ENCODE results near the gene CFAP52. TPM values are rescaled to one million over a fixed set of nuclear protein-coding genes. Genes with fewer than 3 reads are reported as not detected.

Gene CFAP52
- polyA plus RNA-seq, 3 donors: not detected

DNA sequence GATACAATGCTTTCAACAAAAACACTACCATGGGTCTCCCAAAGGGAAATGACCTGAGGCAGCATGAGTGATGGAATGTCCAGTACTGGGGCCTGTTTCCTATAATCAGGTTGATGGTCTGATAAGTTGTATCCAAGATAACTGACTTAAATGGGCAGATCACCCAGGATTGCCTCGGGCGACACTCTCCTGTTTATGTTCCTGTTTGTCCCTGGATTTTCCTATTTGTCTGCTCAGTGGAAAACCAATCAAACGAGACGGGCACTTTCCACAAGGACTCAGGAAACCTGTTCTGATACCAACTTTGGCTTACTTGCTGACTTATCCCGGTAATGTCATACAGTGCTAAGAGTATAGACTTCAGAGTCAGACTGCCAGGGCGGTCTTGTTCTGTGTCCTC lies 96.2 kb downstream of the CFAP52 start:
- WGBS (ENCODE audit: insufficient coverage): 96% methylated on average over 5 of the region's 6 CpGs
- Histone ChIP-seq H3K4me2 (replicated peaks; ENCODE audit: extremely low read depth, low read length, poor library complexity, severe bottlenecking) (no peak overlapping the region), H3K27me3 (ENCODE audit: control insufficient read depth in 2 of 2, insufficient read depth in 2 of 2, low read length in 2 of 2) (no peaks in the 10 kb centered on the region), H3K36me3 (replicated peaks in 1 of 2; ENCODE audit: control insufficient read depth in 1 of 2, insufficient read depth in 2 of 2, low read length in 2 of 2) (no peaks in the 10 kb centered on the region), H3K27ac (ENCODE audit: low read depth in 1 of 2, low read length in 2 of 2) (no peak overlapping the region), H3K9ac (ENCODE audit: insufficient read depth, low read length, poor library complexity, severe bottlenecking) (no peak overlapping the region), H2AFZ (ENCODE audit: insufficient read depth, low read depth, low read length, poor library complexity, severe bottlenecking) (no peak overlapping the region), H3K79me2 (ENCODE audit: insufficient read depth, low read length) (no peaks in the 10 kb centered on the region), H3K9me3 (replicated peaks in 1 of 2; ENCODE audit: control insufficient read depth in 1 of 2, insufficient read depth in 1 of 2, low read length in 2 of 2) (no peaks in the 10 kb centered on the region), H4K20me1 (ENCODE audit: insufficient read depth, low read length) (no peaks in the 10 kb centered on the region), H3K4me1 (ENCODE audit: control insufficient read depth in 1 of 2, insufficient read depth in 2 of 2, low read length in 2 of 2) (no peaks in the 10 kb centered on the region), H3K4me3 (replicated peaks in 1 of 3; ENCODE audit: low read depth in 2 of 3, low read length in 3 of 3) (no peak overlapping the region)
- TF ChIP-seq, protein P1, sequence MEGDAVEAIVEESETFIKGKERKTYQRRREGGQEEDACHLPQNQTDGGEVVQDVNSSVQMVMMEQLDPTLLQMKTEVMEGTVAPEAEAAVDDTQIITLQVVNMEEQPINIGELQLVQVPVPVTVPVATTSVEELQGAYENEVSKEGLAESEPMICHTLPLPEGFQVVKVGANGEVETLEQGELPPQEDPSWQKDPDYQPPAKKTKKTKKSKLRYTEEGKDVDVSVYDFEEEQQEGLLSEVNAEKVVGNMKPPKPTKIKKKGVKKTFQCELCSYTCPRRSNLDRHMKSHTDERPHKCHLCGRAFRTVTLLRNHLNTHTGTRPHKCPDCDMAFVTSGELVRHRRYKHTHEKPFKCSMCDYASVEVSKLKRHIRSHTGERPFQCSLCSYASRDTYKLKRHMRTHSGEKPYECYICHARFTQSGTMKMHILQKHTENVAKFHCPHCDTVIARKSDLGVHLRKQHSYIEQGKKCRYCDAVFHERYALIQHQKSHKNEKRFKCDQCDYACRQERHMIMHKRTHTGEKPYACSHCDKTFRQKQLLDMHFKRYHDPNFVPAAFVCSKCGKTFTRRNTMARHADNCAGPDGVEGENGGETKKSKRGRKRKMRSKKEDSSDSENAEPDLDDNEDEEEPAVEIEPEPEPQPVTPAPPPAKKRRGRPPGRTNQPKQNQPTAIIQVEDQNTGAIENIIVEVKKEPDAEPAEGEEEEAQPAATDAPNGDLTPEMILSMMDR (IDR thresholded peaks at IDR 0.05): no peak
- no peak overlapping the region for H3K4me3 Mint-ChIP-seq
- peaks cover 2% of the 10 kb centered on the region for H3K4me1 Mint-ChIP-seq
- no peaks in the 10 kb centered on the region for H3K36me3 Mint-ChIP-seq
- no peak overlapping the region for H3K27ac Mint-ChIP-seq
- intact Hi-C loops (cut with micrococcal nuclease): no loop called here
- peaks cover 0 to 6% (median 0%) of the 10 kb centered on the region in 7 donors for H3K9me3 Mint-ChIP-seq
- no peak for DNase-seq
- peaks cover 0 to 8% (median 3%) of the 10 kb centered on the region in 3 donors for H3K27me3 Mint-ChIP-seq (ENCODE audit: low read depth in 3 of 3)

DNA sequence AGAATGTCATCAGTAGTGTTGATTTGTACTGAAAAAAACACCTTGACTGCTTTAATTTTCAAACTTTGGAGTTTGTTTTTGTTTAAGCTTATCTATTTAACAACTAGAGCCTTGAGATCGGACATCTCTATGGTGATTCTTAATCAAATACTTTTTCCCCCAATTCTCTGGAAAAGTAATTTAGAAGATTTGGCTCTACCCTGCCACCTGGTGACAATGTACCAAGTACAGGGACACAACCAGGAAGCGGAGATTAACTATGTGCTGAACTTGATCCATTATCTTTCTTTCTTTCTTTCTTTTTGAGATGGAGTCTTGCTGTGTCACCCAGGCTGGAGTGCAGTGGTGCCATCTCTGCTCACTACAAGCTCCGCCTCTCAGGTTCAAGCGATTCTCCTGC lies 99.6 kb downstream of the CFAP52 start:
- H3K27me3 Mint-ChIP-seq (ENCODE audit: low read depth in 3 of 3): peaks cover 0 to 4% (median 3%) of the 10 kb centered on the region in 3 donors
- Histone ChIP-seq H3K4me1 (ENCODE audit: control insufficient read depth in 1 of 2, insufficient read depth in 2 of 2, low read length in 2 of 2) (no peaks in the 10 kb centered on the region), H2AFZ (ENCODE audit: insufficient read depth, low read depth, low read length, poor library complexity, severe bottlenecking) (no peak overlapping the region), H3K4me2 (replicated peaks; ENCODE audit: extremely low read depth, low read length, poor library complexity, severe bottlenecking) (no peak overlapping the region), H3K9me3 (replicated peaks in 1 of 2; ENCODE audit: control insufficient read depth in 1 of 2, insufficient read depth in 1 of 2, low read length in 2 of 2) (peaks cover 5 to 10% of the 10 kb centered on the region in 2 donors), H3K27ac (ENCODE audit: low read depth in 1 of 2, low read length in 2 of 2) (no peak overlapping the region), H3K27me3 (ENCODE audit: control insufficient read depth in 2 of 2, insufficient read depth in 2 of 2, low read length in 2 of 2) (no peaks in the 10 kb centered on the region), H3K9ac (ENCODE audit: insufficient read depth, low read length, poor library complexity, severe bottlenecking) (no peak overlapping the region), H3K79me2 (ENCODE audit: insufficient read depth, low read length) (no peaks in the 10 kb centered on the region), H3K36me3 (replicated peaks in 1 of 2; ENCODE audit: control insufficient read depth in 1 of 2, insufficient read depth in 2 of 2, low read length in 2 of 2) (no peaks in the 10 kb centered on the region), H3K4me3 (replicated peaks in 1 of 3; ENCODE audit: low read depth in 2 of 3, low read length in 3 of 3) (no peak overlapping the region), H4K20me1 (ENCODE audit: insufficient read depth, low read length) (no peaks in the 10 kb centered on the region)
- H3K4me3 Mint-ChIP-seq: no peak overlapping the region
- WGBS (ENCODE audit: insufficient coverage): 80% methylated on average over 1 of the region's 4 CpGs
- no peak for DNase-seq
- TF ChIP-seq, protein P1 (IDR thresholded peaks at IDR 0.05): no peak
- no peaks in the 10 kb centered on the region for H3K4me1 Mint-ChIP-seq
- H3K27ac Mint-ChIP-seq: no peak overlapping the region
- H3K36me3 Mint-ChIP-seq: no peaks in the 10 kb centered on the region
- H3K9me3 Mint-ChIP-seq: peaks cover 0 to 14% (median 10%) of the 10 kb centered on the region in 7 donors
- intact Hi-C loops (cut with micrococcal nuclease): no loop called here

All from CD14-positive monocyte (primary cell).